IMR-90 (cell line): Measurements from ENCODE around the gene DELE1. TPM values are rescaled to one million over a fixed set of nuclear protein-coding genes. Genes with fewer than 3 reads are reported as not detected.

Experiments
- ATAC-seq: fragments of 200-7000 bp; cut with Tn5 transposase; 2 replicates; pipeline ENCODE4 v1.9.1; 2020; ENCODE audit warnings: low read depth, mild to moderate bottlenecking, moderate library complexity
- BruUV-seq: library from RNA; stranded (reverse); fragments of 400-500 nt; replicated peaks from 2 replicates; lab custom pipeline; 2021; lab: Mats Ljungman, UMichigan
- CTCF ChIA-PET: fragments of 300-600 bp; formaldehyde crosslinking; extraction: SDS; loops from one replicate; lab custom pipeline; 2021; ENCODE audit warnings: antibody characterized with exemption; lab: Yijun Ruan, JAX
- POLR2A ChIA-PET: fragments of 300-600 bp; sonication (Branson Sonifier 250); formaldehyde crosslinking; loops from one replicate; lab custom pipeline; 2022; ENCODE audit warnings: antibody characterized with exemption; ENCODE audit not compliant: unreplicated experiment; lab: Charles Lee
- DNase-seq: peaks from one replicate; pipeline ENCODE4 v3.0.0; 2013
- H2AFZ ChIP-seq: replicated peaks from 2 replicates; pipeline ENCODE3; 2013; ENCODE audit warnings: low read length, mild to moderate bottlenecking; ENCODE audit not compliant: poor library complexity
- H2AK5ac ChIP-seq: 2 replicates; pipeline ENCODE4 v1.6.1; 2013; ENCODE audit warnings: low read depth, low read length, inconsistent platforms
- H2AK9ac ChIP-seq: replicated peaks from 2 replicates; pipeline ENCODE3; 2013; ENCODE audit warnings: mild to moderate bottlenecking, low read depth, low read length, moderate library complexity; ENCODE audit not compliant: poor library complexity
- H2BK120ac ChIP-seq: 2 replicates; pipeline ENCODE4 v1.6.1; 2013; ENCODE audit warnings: low read depth, low read length, inconsistent platforms
- H2BK15ac ChIP-seq: 3 replicates; pipeline ENCODE4 v1.6.1; 2013; ENCODE audit warnings: low read depth, low read length, inconsistent platforms
- H2BK20ac ChIP-seq: 2 replicates; pipeline ENCODE4 v1.6.1; 2013; ENCODE audit warnings: low read depth, mild to moderate bottlenecking, inconsistent platforms, low read length, moderate library complexity
- H2BK5ac ChIP-seq: 2 replicates; pipeline ENCODE4 v1.6.1; 2013; ENCODE audit warnings: mild to moderate bottlenecking, low read depth, low read length, inconsistent platforms; ENCODE audit not compliant: poor library complexity, severe bottlenecking
- H3K14ac ChIP-seq: replicated peaks from 2 replicates; pipeline ENCODE4 v1.6.1; 2013; ENCODE audit warnings: low read depth, low read length, inconsistent platforms
- H3K18ac ChIP-seq: 2 replicates; pipeline ENCODE4 v1.6.1; 2013; ENCODE audit warnings: low read depth, low read length, control low read depth
- H3K23ac ChIP-seq: 2 replicates; pipeline ENCODE4 v1.6.1; 2013; ENCODE audit warnings: low read depth, low read length, inconsistent platforms
- H3K27ac ChIP-seq: 2 replicates; pipeline ENCODE4 v1.5.1; 2013; ENCODE audit warnings: mild to moderate bottlenecking, control low read depth, low read length; ENCODE audit not compliant: insufficient read depth
- H3K27me3 ChIP-seq: 2 replicates; pipeline ENCODE4 v1.6.1; 2013; ENCODE audit warnings: low read length; ENCODE audit not compliant: control insufficient read depth, insufficient read depth
- H3K36me3 ChIP-seq: 2 replicates; pipeline ENCODE4 v1.6.1; 2013; ENCODE audit warnings: low read length, mixed read lengths; ENCODE audit not compliant: control insufficient read depth, insufficient read depth
- H3K4ac ChIP-seq: 2 replicates; pipeline ENCODE4 v1.6.1; 2013; ENCODE audit warnings: low read depth, low read length, inconsistent platforms
- H3K4me1 ChIP-seq: 2 replicates; pipeline ENCODE4 v1.6.1; 2013; ENCODE audit warnings: low read length, mixed read lengths; ENCODE audit not compliant: control insufficient read depth, insufficient read depth
- H3K4me2 ChIP-seq: 2 replicates; pipeline ENCODE4 v1.6.1; 2013; ENCODE audit warnings: low read depth, mild to moderate bottlenecking, control low read depth, low read length, moderate library complexity
- H3K4me3 ChIP-seq: 2 replicates; pipeline ENCODE4 v1.5.1; 2013; ENCODE audit warnings: low read depth, mild to moderate bottlenecking, control low read depth, low read length, moderate library complexity; ENCODE audit not compliant: insufficient read depth
- H3K56ac ChIP-seq: 2 replicates; pipeline ENCODE4 v1.6.1; 2013; ENCODE audit warnings: low read length, inconsistent platforms; ENCODE audit not compliant: insufficient read depth; ENCODE audit errors: extremely low read depth
- H3K79me1 ChIP-seq, 2 experiments: 2 replicates each; pipeline ENCODE4 v1.6.1; 2013; ENCODE audit warnings: low read length in 2 of 2, inconsistent platforms in 1 of 2, low read depth in 1 of 2
- H3K9ac ChIP-seq: 2 replicates; pipeline ENCODE4 v1.6.1; 2013; ENCODE audit warnings: low read depth, low read length, control low read depth
- H3K9me1 ChIP-seq: 2 replicates; pipeline ENCODE4 v1.6.1; 2013; ENCODE audit warnings: low read length, inconsistent platforms; ENCODE audit not compliant: insufficient read depth
- H3K9me3 ChIP-seq: 2 replicates; pipeline ENCODE4 v1.6.1; 2013; ENCODE audit warnings: low read length; ENCODE audit not compliant: control insufficient read depth, insufficient read depth
- H4K20me1 ChIP-seq: 2 replicates; pipeline ENCODE4 v1.6.1; 2013; ENCODE audit warnings: low read length, inconsistent platforms; ENCODE audit not compliant: insufficient read depth
- H4K5ac ChIP-seq: 2 replicates; pipeline ENCODE4 v1.6.1; 2013; ENCODE audit warnings: mild to moderate bottlenecking, low read depth, low read length, control low read depth
- H4K8ac ChIP-seq, 2 experiments: 2 replicates each; pipeline ENCODE4 v1.6.1; 2013; ENCODE audit warnings: low read depth in 2 of 2, low read length in 2 of 2, control low read depth in 1 of 2, inconsistent platforms in 1 of 2
- H4K91ac ChIP-seq: 2 replicates; pipeline ENCODE4 v1.6.1; 2013; ENCODE audit warnings: low read depth, low read length, inconsistent platforms; ENCODE audit not compliant: insufficient read depth
- BHLHE40 ChIP-seq: fragments of 150-350 bp; IDR thresholded peaks from 2 replicates; pipeline ENCODE4 v1.6.1; 2016; ENCODE audit warnings: mild to moderate bottlenecking, low read depth, low read length
- CEBPB ChIP-seq: IDR thresholded peaks from 2 replicates; pipeline ENCODE4 v1.6.1; 2012; ENCODE audit warnings: low read depth, low read length, improper control_type of control experiment
- CHD1 ChIP-seq: IDR thresholded peaks from 2 replicates; pipeline ENCODE4 v1.6.1; 2012; ENCODE audit warnings: low read depth, low read length, improper control_type of control experiment
- CTCF ChIP-seq: conservative IDR thresholded peaks from 2 replicates; pipeline ENCODE4 v1.5.1; 2012; ENCODE audit warnings: mild to moderate bottlenecking, low read depth, low read length, improper control_type of control experiment
- ELK1 ChIP-seq: fragments of 150-350 bp; IDR thresholded peaks from 2 replicates; pipeline ENCODE4 v1.6.1; 2016; ENCODE audit warnings: low read depth, mild to moderate bottlenecking, low read length, moderate library complexity, borderline replicate concordance
- MXI1 ChIP-seq: IDR thresholded peaks from 2 replicates; pipeline ENCODE4 v1.6.1; 2012; ENCODE audit warnings: low read depth, mild to moderate bottlenecking, low read length, moderate library complexity, borderline replicate concordance
- NFE2L2 ChIP-seq: fragments of 150-350 bp; IDR thresholded peaks from 2 replicates; pipeline ENCODE4 v1.6.1; 2016; ENCODE audit warnings: low read depth, mild to moderate bottlenecking, low read length
- POLR2A ChIP-seq: IDR thresholded peaks from 2 replicates; pipeline ENCODE4 v1.6.1; 2012; ENCODE audit warnings: mild to moderate bottlenecking, low read depth, low read length
- RCOR1 ChIP-seq: IDR thresholded peaks from 2 replicates; pipeline ENCODE4 v1.6.1; 2012; ENCODE audit warnings: mild to moderate bottlenecking, low read length, improper control_type of control experiment; ENCODE audit not compliant: insufficient replicate concordance
- RFX5 ChIP-seq: IDR thresholded peaks from 2 replicates; pipeline ENCODE4 v1.8.0; 2012; ENCODE audit warnings: low read depth, mild to moderate bottlenecking, low read length, moderate library complexity
- WGBS, 2 experiments: methylation state at CpG; one replicate each; pipeline versions ENCODE4 v1.1.5 to v1.1.7; 2013; ENCODE audit warnings: missing lambda C conversion rate in 2 of 2; ENCODE audit not compliant: insufficient read length in 1 of 2; ENCODE audit errors: extremely low coverage in 2 of 2; 5-methylcytosine and 5-hydroxymethylcytosine counted together
- dilution Hi-C: fragments of 300-500 bp; cut with HindIII; formaldehyde crosslinking; loops from one replicate; pipeline ENCODE4 v1.14.3; 2018; ENCODE audit warnings: low sequenced_read_pairs; ENCODE audit not compliant: unreplicated experiment
- in situ Hi-C: fragments of 300-500 bp; cut with MboI; formaldehyde crosslinking; loops from 3 replicates; pipeline ENCODE4 v1.14.3; 2019; ENCODE audit warnings: low sequenced_read_pairs, inconsistent platforms, mixed read lengths
- intact Hi-C: fragments of 100-400 bp; cut with micrococcal nuclease; formaldehyde crosslinking; loops from 2 replicates; pipeline ENCODE4 v1.10.0; 2022
- polyA plus RNA-seq, 3 experiments: library from polyadenylated mRNA; depleted of rRNA; stranded (reverse); fragments of >200 nt; gene quantifications; 2 replicates each; pipeline ENCODE4 v1.2.3, GENCODE V29; 2012; ENCODE audit warnings: low replicate concordance in 1 of 3
- total RNA-seq: library from RNA; depleted of rRNA; stranded (reverse); fragments of >200 nt; gene quantifications from 2 replicates; pipeline ENCODE4 v1.2.3, GENCODE V29; 2012

The DELE1 gene
- total and polyA plus RNA-seq, 2 of the 4 experiments (the other 2 are of a cell fraction), result 28.0 to 66.1 TPM

- Histone ChIP-seq H3K27ac (no peak overlapping the region), H2BK5ac (no peak overlapping the region), H3K79me1 (no peaks in the 10 kb centered on the region), H3K36me3 (peaks cover 5% of the 10 kb centered on the region), H3K23ac (no peak overlapping the region), H2AK5ac (no peak overlapping the region), H2AFZ (no peak overlapping the region), H2AK9ac (no peak overlapping the region), H3K4me2 (no peak overlapping the region), H3K56ac (no peak overlapping the region), H4K8ac (no peak overlapping the region), H3K4me3 (no peak overlapping the region), H3K9ac (no peak overlapping the region), H3K9me3 (no peaks in the 10 kb centered on the region), H2BK20ac (no peak overlapping the region), H2BK15ac (no peak overlapping the region), H3K18ac (no peak overlapping the region), H4K5ac (no peak overlapping the region), H3K4me1 (peaks cover 2% of the 10 kb centered on the region; the same call in 1 of the 2 replicates), H3K9me1 (peaks cover 7% of the 10 kb centered on the region; the same call in 1 of the 2 replicates), H4K91ac (no peak overlapping the region), H3K4ac (no peak overlapping the region), H3K14ac (no peak overlapping the region), H4K20me1 (peaks cover 3% of the 10 kb centered on the region; the same call in 1 of the 2 replicates), H2BK120ac (no peak overlapping the region), H3K27me3 (peaks cover 6% of the 10 kb centered on the region; the same call in 1 of the 2 replicates)
- ATAC-seq, result no peak
- CTCF ChIA-PET, result interaction anchor here (0.5 to 1.8 kb wide), 4 partner anchors 16 to 252 kb away, joined by 3 to 6 read pairs (median 3); no protein-coding TSS in a partner anchor
- no TSS peak for BruUV-seq
- DNase-seq, result no peak
- 82% methylated on average over 2 of the region's 9 CpGs; no CpG with 5 or more reads in 1 of the 2 experiments for whole genome bisulfite sequencing, 2 experiments
- dilution Hi-C loops, result no loop called here
- intact Hi-C loops, result no loop called here
- in situ Hi-C loops, result no loop called here
- TF ChIP-seq CTCF (no peak), ELK1 (no peak), POLR2A (no peak), CHD1 (no peak), CEBPB (no peak), NFE2L2 (no peak), RCOR1 (no peak), MXI1 (no peak), RFX5 (no peak), BHLHE40 (no peak)
- POLR2A ChIA-PET, result no interaction called here
Measured at GRCh38 chr5:141944076-141944475, 20.4 kb downstream of the DELE1 start.
